H1 (cell line): ENCODE measurements around the gene NAA40. TPM values are rescaled to one million over a fixed set of nuclear protein-coding genes. Genes with fewer than 3 reads are reported as not detected.

ENCODE experiments used
- BCL11A ChIP-seq, 2 experiments: IDR thresholded peaks; one replicate each; pipeline ENCODE4 v1.6.1; 2011; ENCODE audit warnings: low read depth in 2 of 2, low read length in 2 of 2, mild to moderate bottlenecking in 2 of 2
- CBX8 ChIP-seq: fragments of 300-800, 300-1000 bp; sonication (generic); IDR thresholded peaks from 2 replicates; pipeline ENCODE4 v1.7.1; 2016; ENCODE audit warnings: low read depth, low read length, borderline replicate concordance
- CEBPB ChIP-seq: IDR thresholded peaks from 2 replicates; pipeline ENCODE4 v1.6.1; 2012; ENCODE audit warnings: low read depth, low read length
- CREB1 ChIP-seq: IDR thresholded peaks from 2 replicates; pipeline ENCODE4 v1.6.1; 2012; ENCODE audit warnings: inconsistent platforms
- EZH2 ChIP-seq: fragments of 200-600 bp; sonication (generic); IDR thresholded peaks from 2 replicates; pipeline ENCODE4 v1.7.1; 2012; ENCODE audit warnings: low read depth, mild to moderate bottlenecking, moderate library complexity, low read length, inconsistent platforms; ENCODE audit not compliant: severe bottlenecking
- FOSL1 ChIP-seq: IDR thresholded peaks from 2 replicates; pipeline ENCODE4 v1.6.1; 2011; ENCODE audit warnings: mild to moderate bottlenecking, low read depth, low read length, moderate library complexity; ENCODE audit not compliant: insufficient read depth
- GABPA ChIP-seq: IDR thresholded peaks from 2 replicates; pipeline ENCODE4 v1.6.1; 2011; ENCODE audit warnings: mild to moderate bottlenecking, low read length, moderate library complexity, borderline replicate concordance; ENCODE audit not compliant: insufficient read depth
- GTF2F1 ChIP-seq: IDR thresholded peaks from 2 replicates; pipeline ENCODE4 v1.6.1; 2012; ENCODE audit warnings: low read depth, low read length, improper control_type of control experiment, borderline replicate concordance
- HDAC6 ChIP-seq: IDR thresholded peaks from one replicate; pipeline ENCODE4 v1.7.1; 2012; ENCODE audit warnings: low read depth, mild to moderate bottlenecking, inconsistent platforms, low read length, moderate library complexity
- JUN ChIP-seq: IDR thresholded peaks from 2 replicates; pipeline ENCODE4 v1.6.1; 2011; ENCODE audit warnings: low read depth, mild to moderate bottlenecking, improper control_type of control experiment, low read length
- JUND ChIP-seq: IDR thresholded peaks from 2 replicates; pipeline ENCODE4 v1.6.1; 2011; ENCODE audit warnings: mild to moderate bottlenecking, improper control_type of control experiment, low read length
- KDM1A ChIP-seq: fragments of 200-600, 300-600 bp; sonication (generic); IDR thresholded peaks from 2 replicates; pipeline ENCODE4 v1.7.1; 2016; ENCODE audit warnings: mild to moderate bottlenecking, low read length, borderline replicate concordance
- POU5F1 ChIP-seq: IDR thresholded peaks from 2 replicates; pipeline ENCODE4 v1.6.1; 2011; ENCODE audit warnings: low read depth, mild to moderate bottlenecking, low read length, moderate library complexity
- RAD21 ChIP-seq, 2 experiments: IDR thresholded peaks in 1 of 2; conservative IDR thresholded peaks in 1 of 2; 2 replicates each; pipeline ENCODE4 v1.6.1; 2011; ENCODE audit warnings: low read depth in 2 of 2, low read length in 2 of 2, improper control_type of control experiment in 1 of 2, inconsistent platforms in 1 of 2, mild to moderate bottlenecking in 1 of 2, moderate library complexity in 1 of 2
- RXRA ChIP-seq: IDR thresholded peaks from 2 replicates; pipeline ENCODE4 v1.6.1; 2011; ENCODE audit warnings: low read depth, mild to moderate bottlenecking, low read length, moderate library complexity; ENCODE audit not compliant: insufficient read depth
- SP1 ChIP-seq: IDR thresholded peaks from 2 replicates; pipeline ENCODE4 v1.6.1; 2011; ENCODE audit warnings: low read depth, low read length
- YY1 ChIP-seq: IDR thresholded peaks from 2 replicates; pipeline ENCODE4 v1.6.1; 2011; ENCODE audit warnings: low read depth, mild to moderate bottlenecking, low read length
- polyA plus RNA-seq, 7 experiments: library from polyadenylated mRNA; depleted of rRNA in 3 of 7; stranded (reverse) in 5 of 7; unstranded in 2 of 7; fragments of >200 nt in 5 of 7; fragments of 200-250 nt in 2 of 7; gene quantifications; 1 replicate in 5 of 7; 2 replicates in 1 of 7; 4 replicates in 1 of 7; pipeline versions ENCODE4 v1.2.1 to v1.2.3, GENCODE V29; 2011 to 2013; ENCODE audit warnings: missing spikeins in 2 of 7, mixed read lengths in 2 of 7
- total RNA-seq: library from RNA; stranded (reverse); fragmentation: NEBNext Ultra II Directional; extraction: Animal tissue kit (Norgen Biotek cat#: 25700); gene quantifications from 2 replicates; pipeline ENCODE4 v1.2.1, GENCODE V29; 2021
- TF ChIP-seq, protein P1 (sequence below): IDR thresholded peaks from 2 replicates; pipeline ENCODE4 v1.6.1; 2012; ENCODE audit warnings: inconsistent platforms
- TF ChIP-seq, protein P2 (sequence below): IDR thresholded peaks from 2 replicates; pipeline ENCODE4 v1.6.1; 2012; ENCODE audit warnings: low read length, inconsistent platforms

Gene NAA40
- total and polyA plus RNA-seq, 2 of the 8 experiments (the other 6 are each of a cell fraction or from before 2014, with no cell fraction given): 20.0 to 31.1 TPM

DNA sequence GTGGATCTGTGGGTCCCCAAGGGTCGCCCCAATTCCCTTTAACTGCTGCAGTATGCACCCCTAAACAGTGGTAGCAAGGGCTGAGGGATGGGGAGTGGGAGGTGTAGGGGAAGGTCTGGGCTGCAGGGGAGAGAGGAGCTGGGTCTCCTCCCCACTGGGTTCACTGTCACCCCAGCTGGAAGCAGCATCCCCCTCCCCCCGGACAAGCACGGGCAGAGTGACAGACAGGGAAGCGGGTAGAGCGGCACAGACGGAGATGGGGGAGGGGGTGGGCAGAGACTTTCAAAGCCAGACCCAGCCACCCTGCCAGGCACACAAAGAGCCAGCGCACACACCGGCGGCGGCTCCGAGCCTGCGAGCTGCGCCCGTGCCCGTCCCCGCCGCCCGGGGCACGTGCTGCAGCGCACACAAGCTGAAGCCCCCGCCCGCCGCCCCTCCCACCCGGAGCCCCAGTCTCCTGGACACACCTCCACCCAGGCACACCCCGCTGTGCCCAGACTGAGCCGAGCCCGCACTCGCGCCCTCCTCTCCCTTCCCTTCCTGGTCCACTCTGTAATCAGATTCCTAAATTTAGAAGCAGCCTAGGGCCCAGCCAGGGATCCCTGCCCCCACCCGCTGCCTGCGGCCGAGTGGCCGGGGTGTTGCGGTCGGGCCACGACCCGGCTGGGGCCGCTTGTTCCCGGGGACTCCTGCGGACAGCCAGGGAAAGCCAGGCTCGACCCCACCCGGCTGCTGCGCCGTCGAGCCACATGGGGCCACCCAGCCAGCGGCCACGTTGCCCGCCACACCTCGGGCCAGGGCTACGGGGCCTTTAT, 20.9 kb upstream of the NAA40 start (continued):
- TF ChIP-seq YY1: peak; percentile 41; the same call in 1 of the 2 replicates
- no peak for TF ChIP-seq GTF2F1
- no peak for TF ChIP-seq CEBPB
- TF ChIP-seq EZH2: no peak
- TF ChIP-seq, protein P1, sequence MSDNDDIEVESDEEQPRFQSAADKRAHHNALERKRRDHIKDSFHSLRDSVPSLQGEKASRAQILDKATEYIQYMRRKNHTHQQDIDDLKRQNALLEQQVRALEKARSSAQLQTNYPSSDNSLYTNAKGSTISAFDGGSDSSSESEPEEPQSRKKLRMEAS: peak; percentile 93
- TF ChIP-seq FOSL1: no peak
- no peak for TF ChIP-seq POU5F1
- TF ChIP-seq JUND: no peak
- TF ChIP-seq HDAC6: no peak
- TF ChIP-seq RXRA: no peak
- 0 out of 2 replicates have a peak, but pooled peaks have one; percentile 51 for TF ChIP-seq CREB1
- TF ChIP-seq CBX8: no peak
- peak; percentile 86; the same call in 1 of the 2 replicates for TF ChIP-seq KDM1A
- TF ChIP-seq SP1: 0 out of 2 replicates have a peak, but pooled peaks have one; percentile 13
- TF ChIP-seq BCL11A (IDR thresholded peaks at IDR 0.05; ENCODE audit: low read depth in 2 of 2, low read length in 2 of 2): no peak
- TF ChIP-seq, protein P2, sequence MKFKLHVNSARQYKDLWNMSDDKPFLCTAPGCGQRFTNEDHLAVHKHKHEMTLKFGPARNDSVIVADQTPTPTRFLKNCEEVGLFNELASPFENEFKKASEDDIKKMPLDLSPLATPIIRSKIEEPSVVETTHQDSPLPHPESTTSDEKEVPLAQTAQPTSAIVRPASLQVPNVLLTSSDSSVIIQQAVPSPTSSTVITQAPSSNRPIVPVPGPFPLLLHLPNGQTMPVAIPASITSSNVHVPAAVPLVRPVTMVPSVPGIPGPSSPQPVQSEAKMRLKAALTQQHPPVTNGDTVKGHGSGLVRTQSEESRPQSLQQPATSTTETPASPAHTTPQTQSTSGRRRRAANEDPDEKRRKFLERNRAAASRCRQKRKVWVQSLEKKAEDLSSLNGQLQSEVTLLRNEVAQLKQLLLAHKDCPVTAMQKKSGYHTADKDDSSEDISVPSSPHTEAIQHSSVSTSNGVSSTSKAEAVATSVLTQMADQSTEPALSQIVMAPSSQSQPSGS: no peak
- no peak for TF ChIP-seq GABPA
- TF ChIP-seq JUN: no peak
- no peak; a peak in 1 of 4 replicates for TF ChIP-seq RAD21 (IDR thresholded peaks at IDR 0.05 in 1 of 2, conservative IDR thresholded peaks at IDR 0.05 in 1 of 2; ENCODE audit: low read depth in 2 of 2, low read length in 2 of 2)
